T follicular helper cell (primary cell): ENCODE data around the gene TCEA3.

Experiments
- DNase-seq: peaks from one replicate; pipeline ENCODE4 v3.0.0-alpha.2; 2020; ENCODE audit warnings: low read depth

TCEA3 gene

GRCh38 chr1:23421343-23421742, 3.2 kb downstream of the TCEA3 start:
- no peak for DNase-seq

- no peak for DNase-seq
Observed at GRCh38 chr1:23420778-23421177, 3.8 kb downstream of the TCEA3 start.

GRCh38 chr1:23419180-23419579, 5.4 kb downstream of the TCEA3 start:
- DNase-seq = no peak

- no peak for DNase-seq
Observed at GRCh38 chr1:23417570-23417969, 7.0 kb downstream of the TCEA3 start.

- DNase-seq = no peak
Observed at GRCh38 chr1:23416964-23417363, 7.6 kb downstream of the TCEA3 start.

GRCh38 chr1:23408797-23409290, 15.7 kb downstream of the TCEA3 start:
- DNase-seq = no peak

GRCh38 chr1:23407016-23407630, 17.4 kb downstream of the TCEA3 start:
- no peak for DNase-seq

- DNase-seq = no peak
Observed at GRCh38 chr1:23405946-23406345, 18.6 kb downstream of the TCEA3 start.

GRCh38 chr1:23403735-23404486, 20.6 kb downstream of the TCEA3 start:
- DNase-seq = peak; percentile 67

GRCh38 chr1:23403355-23403734, 21.2 kb downstream of the TCEA3 start:
- DNase-seq = no peak

GRCh38 chr1:23403038-23403336, 21.6 kb downstream of the TCEA3 start:
- no peak for DNase-seq

- no peak for DNase-seq
Observed at GRCh38 chr1:23402286-23403037, 22.1 kb downstream of the TCEA3 start.

GRCh38 chr1:23401313-23401712, 23.2 kb downstream of the TCEA3 start:
- no peak for DNase-seq

- no peak for DNase-seq
Observed at GRCh38 chr1:23400324-23401114, 24.0 kb downstream of the TCEA3 start.

- no peak for DNase-seq
Observed at GRCh38 chr1:23399229-23399628, 25.3 kb downstream of the TCEA3 start.

- no peak for DNase-seq
Observed at GRCh38 chr1:23397908-23398307, 26.6 kb downstream of the TCEA3 start.

- DNase-seq = no peak
Observed at GRCh38 chr1:23396380-23396779, 28.2 kb downstream of the TCEA3 start.

GRCh38 chr1:23395849-23396248, 28.7 kb downstream of the TCEA3 start:
- no peak for DNase-seq

GRCh38 chr1:23395154-23395724, 29.3 kb downstream of the TCEA3 start:
- no peak for DNase-seq

- DNase-seq = no peak
Observed at GRCh38 chr1:23394684-23395083, 29.9 kb downstream of the TCEA3 start.

GRCh38 chr1:23394181-23394580, 30.4 kb downstream of the TCEA3 start:
- no peak for DNase-seq

GRCh38 chr1:23393706-23394105, 30.8 kb downstream of the TCEA3 start:
- no peak for DNase-seq
